Skin of body (tissue), 2 donors: ENCODE measurements around the gene FOXP1. TPM values are rescaled to one million over a fixed set of nuclear protein-coding genes. Genes with fewer than 3 reads are reported as not detected.

Source experiments
- DNase-seq: peaks from one replicate; lab custom pipeline; 2025; lab: John Stamatoyannopoulos, UW
- total RNA-seq: library from RNA; depleted of rRNA; stranded (reverse); fragments of >200 nt; gene quantifications from one replicate; pipeline ENCODE4 v1.2.3, GENCODE V29; 2014

The FOXP1 gene
- total RNA-seq, 1 donor from 2014 or later = 56.7 TPM

- DNase-seq = no peak
These were observed 338.6 kb downstream of the FOXP1 start for GRCh38 chr3:71244826-71245488.

GRCh38 chr3:71244153-71244825 lies 339.2 kb downstream of the FOXP1 start:
- DNase-seq = no peak

- no peak for DNase-seq
These were observed 340.3 kb downstream of the FOXP1 start for GRCh38 chr3:71243229-71243628.

- no peak for DNase-seq
These were observed 341.5 kb downstream of the FOXP1 start for GRCh38 chr3:71241981-71242560.

- DNase-seq = no peak
These were observed 342.2 kb downstream of the FOXP1 start for GRCh38 chr3:71241246-71241901.

GRCh38 chr3:71240034-71240433 lies 343.5 kb downstream of the FOXP1 start:
- DNase-seq = no peak

- no peak for DNase-seq
These were observed 345.2 kb downstream of the FOXP1 start for GRCh38 chr3:71238355-71238757.

GRCh38 chr3:71237672-71238071 lies 345.9 kb downstream of the FOXP1 start:
- no peak for DNase-seq

- DNase-seq = no peak
These were observed 347.7 kb downstream of the FOXP1 start for GRCh38 chr3:71235846-71236245.

- no peak for DNase-seq
These were observed 350.6 kb downstream of the FOXP1 start for GRCh38 chr3:71232895-71233294.

- DNase-seq = no peak
These were observed 351.3 kb downstream of the FOXP1 start for GRCh38 chr3:71232175-71232679.

GRCh38 chr3:71231680-71232079 lies 351.8 kb downstream of the FOXP1 start:
- no peak for DNase-seq

- no peak for DNase-seq
These were observed 353.4 kb downstream of the FOXP1 start for GRCh38 chr3:71229905-71230657.

- DNase-seq = no peak
These were observed 355.2 kb downstream of the FOXP1 start for GRCh38 chr3:71228156-71228866.

GRCh38 chr3:71227270-71227661 lies 356.3 kb downstream of the FOXP1 start:
- no peak for DNase-seq

GRCh38 chr3:71226565-71227269 lies 356.8 kb downstream of the FOXP1 start:
- DNase-seq = no peak

- DNase-seq = no peak
These were observed 357.5 kb downstream of the FOXP1 start for GRCh38 chr3:71225951-71226564.

- no peak for DNase-seq
These were observed 358.4 kb downstream of the FOXP1 start for GRCh38 chr3:71225002-71225684.
